ENCODE data around the gene SNAI1. TPM values are rescaled to one million over a fixed set of nuclear protein-coding genes. Genes with fewer than 3 reads are reported as not detected.
"Not testable (repeated sequence)": the region's sequence is repeated elsewhere in the genome, so short reads cannot be mapped to it uniquely, and the experiment has no call there.

Gene SNAI1
- total RNA-seq, 6 experiments from 2014 or later, result 4.7 to 6.8 (median 5.2) TPM

DNA sequence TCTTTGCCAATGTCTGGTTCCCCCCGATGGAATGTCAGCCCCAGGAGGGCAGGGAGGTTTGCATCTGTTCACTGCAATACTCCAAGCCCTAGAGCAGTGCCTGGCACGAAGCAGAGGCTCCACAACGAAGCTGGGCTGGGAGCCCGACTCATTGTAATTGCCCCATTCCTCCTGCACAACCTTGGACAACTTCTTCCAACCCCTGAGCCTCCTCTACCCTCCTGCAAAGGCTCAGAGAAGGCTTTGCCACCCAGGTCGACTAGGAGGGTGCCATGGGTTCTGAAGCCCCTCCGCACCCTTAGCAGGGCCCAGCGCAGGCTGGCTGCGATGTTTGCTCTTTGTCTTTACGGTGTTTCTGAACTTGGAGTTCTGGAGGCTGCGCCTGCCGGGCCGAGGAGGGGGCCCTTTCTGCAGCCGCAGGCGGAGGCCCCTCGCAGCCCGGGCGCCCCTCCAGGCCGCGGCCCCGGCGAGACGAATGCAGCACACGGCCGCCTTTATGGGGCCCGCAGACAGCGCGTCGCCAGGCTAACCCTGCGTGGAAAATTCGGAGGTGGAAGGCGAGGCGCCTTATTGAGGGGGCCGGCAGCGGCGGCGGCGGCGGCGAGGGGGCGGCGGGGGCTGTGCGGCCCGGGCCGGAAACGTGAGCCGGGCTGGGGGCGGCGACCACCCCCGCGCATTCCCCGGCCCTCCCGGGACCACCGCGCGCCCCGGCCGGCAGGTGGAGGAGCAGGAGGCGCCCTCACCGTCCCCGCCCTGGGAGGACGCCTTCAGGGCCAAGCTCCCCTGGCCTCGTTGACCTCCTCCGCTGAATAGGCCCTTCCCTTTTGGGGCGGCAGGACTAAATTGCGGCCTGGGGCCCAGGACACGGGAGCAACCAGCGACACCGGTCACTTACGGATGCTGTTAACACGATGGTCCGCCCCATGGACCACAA, 27.0 kb downstream of the SNAI1 start:
- TF ChIP-seq, protein P1, sequence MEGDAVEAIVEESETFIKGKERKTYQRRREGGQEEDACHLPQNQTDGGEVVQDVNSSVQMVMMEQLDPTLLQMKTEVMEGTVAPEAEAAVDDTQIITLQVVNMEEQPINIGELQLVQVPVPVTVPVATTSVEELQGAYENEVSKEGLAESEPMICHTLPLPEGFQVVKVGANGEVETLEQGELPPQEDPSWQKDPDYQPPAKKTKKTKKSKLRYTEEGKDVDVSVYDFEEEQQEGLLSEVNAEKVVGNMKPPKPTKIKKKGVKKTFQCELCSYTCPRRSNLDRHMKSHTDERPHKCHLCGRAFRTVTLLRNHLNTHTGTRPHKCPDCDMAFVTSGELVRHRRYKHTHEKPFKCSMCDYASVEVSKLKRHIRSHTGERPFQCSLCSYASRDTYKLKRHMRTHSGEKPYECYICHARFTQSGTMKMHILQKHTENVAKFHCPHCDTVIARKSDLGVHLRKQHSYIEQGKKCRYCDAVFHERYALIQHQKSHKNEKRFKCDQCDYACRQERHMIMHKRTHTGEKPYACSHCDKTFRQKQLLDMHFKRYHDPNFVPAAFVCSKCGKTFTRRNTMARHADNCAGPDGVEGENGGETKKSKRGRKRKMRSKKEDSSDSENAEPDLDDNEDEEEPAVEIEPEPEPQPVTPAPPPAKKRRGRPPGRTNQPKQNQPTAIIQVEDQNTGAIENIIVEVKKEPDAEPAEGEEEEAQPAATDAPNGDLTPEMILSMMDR (IDR thresholded peaks at IDR 0.05), result no peak
- Mint-ChIP-seq H3K9me3 (no peaks in the 10 kb centered on the region), H3K4me1 (ENCODE audit: low read depth) (no peaks in the 10 kb centered on the region), H3K36me3 (ENCODE audit: low read depth) (no peaks in the 10 kb centered on the region), H3K27ac (no peak overlapping the region), H3K4me3 (no peak overlapping the region), H3K27me3 (ENCODE audit: insufficient read depth) (peaks cover 4% of the 10 kb centered on the region)
- DNase-seq, result no peak

GRCh38 chr20:50011597-50011996, 28.8 kb downstream of the SNAI1 start:
- not testable (repeated sequence) for DNase-seq; H3K27me3 Mint-ChIP-seq (ENCODE audit: insufficient read depth); H3K4me3 Mint-ChIP-seq; H3K4me1 Mint-ChIP-seq (ENCODE audit: low read depth); H3K27ac Mint-ChIP-seq; H3K9me3 Mint-ChIP-seq; H3K36me3 Mint-ChIP-seq (ENCODE audit: low read depth)

GRCh38 chr20:50012282-50013263, 29.8 kb downstream of the SNAI1 start:
- Mint-ChIP-seq H3K36me3 (ENCODE audit: low read depth) (no peaks in the 10 kb centered on the region), H3K4me3 (no peak overlapping the region), H3K27ac (no peak overlapping the region)

DNA sequence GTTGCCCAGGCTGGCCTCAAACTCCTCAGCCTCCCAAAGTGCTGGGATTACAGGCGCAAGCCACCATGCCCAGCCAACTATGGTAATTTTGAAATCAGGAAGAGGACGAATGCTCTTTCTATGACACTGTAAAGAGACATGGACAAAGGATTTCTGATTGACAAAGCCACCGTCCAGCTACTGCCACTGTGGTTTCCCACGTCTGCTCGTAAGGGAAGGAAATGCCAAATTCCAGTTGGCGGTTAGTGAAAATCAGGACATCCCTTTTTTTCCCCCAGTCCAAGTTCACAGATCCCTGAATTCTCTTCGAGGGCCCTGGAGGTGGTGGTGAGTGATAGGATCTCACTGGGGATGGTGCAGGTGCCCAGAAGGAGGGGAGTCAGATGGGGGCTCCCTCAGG, 31.2 kb downstream of the SNAI1 start:
- H3K9me3 Mint-ChIP-seq, result no peaks in the 10 kb centered on the region
- H3K4me3 Mint-ChIP-seq, result no peak overlapping the region
- no peaks in the 10 kb centered on the region for H3K36me3 Mint-ChIP-seq (ENCODE audit: low read depth)
- no peak overlapping the region for H3K27ac Mint-ChIP-seq
- TF ChIP-seq, protein P1 (IDR thresholded peaks at IDR 0.05), result no peak
- peaks cover 2% of the 10 kb centered on the region; the same call in 1 of the 2 replicates for H3K27me3 Mint-ChIP-seq (ENCODE audit: insufficient read depth)
- DNase-seq, result no peak
- no peaks in the 10 kb centered on the region for H3K4me1 Mint-ChIP-seq (ENCODE audit: low read depth)

More at GRCh38 chr20:50012282-50013263, 29.8 kb downstream of the SNAI1 start:
- H3K4me1 Mint-ChIP-seq (ENCODE audit: low read depth), result no peaks in the 10 kb centered on the region
- TF ChIP-seq, protein P1 (IDR thresholded peaks at IDR 0.05), result no peak
- DNase-seq, result no peak
- H3K9me3 Mint-ChIP-seq, result no peaks in the 10 kb centered on the region
- H3K27me3 Mint-ChIP-seq (ENCODE audit: insufficient read depth), result peaks cover 2% of the 10 kb centered on the region; the same call in 1 of the 2 replicates

- no peaks in the 10 kb centered on the region for H3K9me3 Mint-ChIP-seq
- no peak overlapping the region for H3K4me3 Mint-ChIP-seq
- no peaks in the 10 kb centered on the region for H3K36me3 Mint-ChIP-seq (ENCODE audit: low read depth)
- H3K27ac Mint-ChIP-seq, result no peak overlapping the region
- TF ChIP-seq, protein P1 (IDR thresholded peaks at IDR 0.05), result no peak
- DNase-seq, result no peak
- H3K4me1 Mint-ChIP-seq (ENCODE audit: low read depth), result no peaks in the 10 kb centered on the region; the same call in 1 of the 2 replicates
- peaks cover 6% of the 10 kb centered on the region; the same call in 1 of the 2 replicates for H3K27me3 Mint-ChIP-seq (ENCODE audit: insufficient read depth)
Measured at GRCh38 chr20:50014570-50015562, 32.1 kb downstream of the SNAI1 start.
